Ishikawa (cell line): ENCODE data around the gene SLC16A6.

Experiments used
- CEBPB ChIP-seq: IDR thresholded peaks from 2 replicates; pipeline ENCODE4 v1.6.1; 2012
- CREB1 ChIP-seq: IDR thresholded peaks from 2 replicates; pipeline ENCODE4 v1.6.1; 2012; ENCODE audit warnings: low read depth
- EGR1 ChIP-seq: IDR thresholded peaks from 2 replicates; pipeline ENCODE4 v1.6.1; 2012
- EP300 ChIP-seq: IDR thresholded peaks from 2 replicates; pipeline ENCODE4 v1.6.1; 2012; ENCODE audit warnings: borderline replicate concordance
- FOXM1 ChIP-seq: IDR thresholded peaks from 2 replicates; pipeline ENCODE4 v1.6.1; 2012; ENCODE audit warnings: low read depth, borderline replicate concordance
- NFIC ChIP-seq: IDR thresholded peaks from 2 replicates; pipeline ENCODE4 v1.6.1; 2012
- RAD21 ChIP-seq: IDR thresholded peaks from 2 replicates; pipeline ENCODE4 v1.6.1; 2012; ENCODE audit warnings: low read depth
- TAF1 ChIP-seq: IDR thresholded peaks from 2 replicates; pipeline ENCODE4 v1.6.1; 2012; ENCODE audit warnings: low read depth, mild to moderate bottlenecking
- TCF12 ChIP-seq: IDR thresholded peaks from 2 replicates; pipeline ENCODE4 v1.6.1; 2012; ENCODE audit warnings: low read depth
- TEAD4 ChIP-seq: IDR thresholded peaks from 2 replicates; pipeline ENCODE4 v1.6.1; 2012
- YY1 ChIP-seq: IDR thresholded peaks from 2 replicates; pipeline ENCODE4 v1.6.1; 2012; ENCODE audit warnings: low read depth
- ZBTB7A ChIP-seq: IDR thresholded peaks from 2 replicates; pipeline ENCODE4 v1.6.1; 2012; ENCODE audit warnings: low read depth
- TF ChIP-seq, protein P1 (sequence below): IDR thresholded peaks from 2 replicates; pipeline ENCODE4 v1.6.1; 2012
- TF ChIP-seq, protein P2 (sequence below): IDR thresholded peaks from 2 replicates; pipeline ENCODE4 v1.6.1; 2012; ENCODE audit warnings: low read depth, mild to moderate bottlenecking
- TF ChIP-seq, protein P3 (sequence below): IDR thresholded peaks from 2 replicates; pipeline ENCODE4 v1.6.1; 2012

Gene SLC16A6

DNA sequence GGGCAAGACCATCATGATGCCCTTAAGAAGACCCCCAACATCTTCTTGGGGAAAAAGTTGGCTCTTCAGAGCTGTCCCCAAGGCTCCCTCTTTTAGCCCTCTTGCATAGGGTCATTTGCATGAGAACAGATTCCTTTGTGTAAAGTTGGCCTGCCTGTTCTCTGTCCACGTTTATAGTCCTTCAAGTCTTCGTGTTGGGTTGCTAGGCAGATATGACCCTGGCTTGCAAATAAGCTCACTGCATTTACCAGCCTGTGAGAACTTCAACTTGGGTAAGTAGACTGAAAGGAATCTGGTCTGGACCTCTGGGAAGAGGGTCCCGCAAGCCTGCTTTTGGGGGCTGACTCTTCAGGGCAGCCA, 3.2 kb upstream of the SLC16A6 start:
- no peak for TF ChIP-seq CEBPB
- TF ChIP-seq RAD21 = no peak
- TF ChIP-seq, protein P1, sequence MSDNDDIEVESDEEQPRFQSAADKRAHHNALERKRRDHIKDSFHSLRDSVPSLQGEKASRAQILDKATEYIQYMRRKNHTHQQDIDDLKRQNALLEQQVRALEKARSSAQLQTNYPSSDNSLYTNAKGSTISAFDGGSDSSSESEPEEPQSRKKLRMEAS = no peak
- no peak for TF ChIP-seq CREB1
- no peak for TF ChIP-seq EGR1
- TF ChIP-seq EP300 = no peak
- TF ChIP-seq YY1 = no peak
- TF ChIP-seq, protein P2, sequence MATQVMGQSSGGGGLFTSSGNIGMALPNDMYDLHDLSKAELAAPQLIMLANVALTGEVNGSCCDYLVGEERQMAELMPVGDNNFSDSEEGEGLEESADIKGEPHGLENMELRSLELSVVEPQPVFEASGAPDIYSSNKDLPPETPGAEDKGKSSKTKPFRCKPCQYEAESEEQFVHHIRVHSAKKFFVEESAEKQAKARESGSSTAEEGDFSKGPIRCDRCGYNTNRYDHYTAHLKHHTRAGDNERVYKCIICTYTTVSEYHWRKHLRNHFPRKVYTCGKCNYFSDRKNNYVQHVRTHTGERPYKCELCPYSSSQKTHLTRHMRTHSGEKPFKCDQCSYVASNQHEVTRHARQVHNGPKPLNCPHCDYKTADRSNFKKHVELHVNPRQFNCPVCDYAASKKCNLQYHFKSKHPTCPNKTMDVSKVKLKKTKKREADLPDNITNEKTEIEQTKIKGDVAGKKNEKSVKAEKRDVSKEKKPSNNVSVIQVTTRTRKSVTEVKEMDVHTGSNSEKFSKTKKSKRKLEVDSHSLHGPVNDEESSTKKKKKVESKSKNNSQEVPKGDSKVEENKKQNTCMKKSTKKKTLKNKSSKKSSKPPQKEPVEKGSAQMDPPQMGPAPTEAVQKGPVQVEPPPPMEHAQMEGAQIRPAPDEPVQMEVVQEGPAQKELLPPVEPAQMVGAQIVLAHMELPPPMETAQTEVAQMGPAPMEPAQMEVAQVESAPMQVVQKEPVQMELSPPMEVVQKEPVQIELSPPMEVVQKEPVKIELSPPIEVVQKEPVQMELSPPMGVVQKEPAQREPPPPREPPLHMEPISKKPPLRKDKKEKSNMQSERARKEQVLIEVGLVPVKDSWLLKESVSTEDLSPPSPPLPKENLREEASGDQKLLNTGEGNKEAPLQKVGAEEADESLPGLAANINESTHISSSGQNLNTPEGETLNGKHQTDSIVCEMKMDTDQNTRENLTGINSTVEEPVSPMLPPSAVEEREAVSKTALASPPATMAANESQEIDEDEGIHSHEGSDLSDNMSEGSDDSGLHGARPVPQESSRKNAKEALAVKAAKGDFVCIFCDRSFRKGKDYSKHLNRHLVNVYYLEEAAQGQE = no peak
- TF ChIP-seq FOXM1 = no peak
- no peak for TF ChIP-seq TCF12
- TF ChIP-seq NFIC = no peak
- TF ChIP-seq, protein P3, sequence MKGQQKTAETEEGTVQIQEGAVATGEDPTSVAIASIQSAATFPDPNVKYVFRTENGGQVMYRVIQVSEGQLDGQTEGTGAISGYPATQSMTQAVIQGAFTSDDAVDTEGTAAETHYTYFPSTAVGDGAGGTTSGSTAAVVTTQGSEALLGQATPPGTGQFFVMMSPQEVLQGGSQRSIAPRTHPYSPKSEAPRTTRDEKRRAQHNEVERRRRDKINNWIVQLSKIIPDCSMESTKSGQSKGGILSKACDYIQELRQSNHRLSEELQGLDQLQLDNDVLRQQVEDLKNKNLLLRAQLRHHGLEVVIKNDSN = no peak
- TF ChIP-seq ZBTB7A = no peak
- no peak for TF ChIP-seq TAF1
- TF ChIP-seq TEAD4 = no peak

DNA sequence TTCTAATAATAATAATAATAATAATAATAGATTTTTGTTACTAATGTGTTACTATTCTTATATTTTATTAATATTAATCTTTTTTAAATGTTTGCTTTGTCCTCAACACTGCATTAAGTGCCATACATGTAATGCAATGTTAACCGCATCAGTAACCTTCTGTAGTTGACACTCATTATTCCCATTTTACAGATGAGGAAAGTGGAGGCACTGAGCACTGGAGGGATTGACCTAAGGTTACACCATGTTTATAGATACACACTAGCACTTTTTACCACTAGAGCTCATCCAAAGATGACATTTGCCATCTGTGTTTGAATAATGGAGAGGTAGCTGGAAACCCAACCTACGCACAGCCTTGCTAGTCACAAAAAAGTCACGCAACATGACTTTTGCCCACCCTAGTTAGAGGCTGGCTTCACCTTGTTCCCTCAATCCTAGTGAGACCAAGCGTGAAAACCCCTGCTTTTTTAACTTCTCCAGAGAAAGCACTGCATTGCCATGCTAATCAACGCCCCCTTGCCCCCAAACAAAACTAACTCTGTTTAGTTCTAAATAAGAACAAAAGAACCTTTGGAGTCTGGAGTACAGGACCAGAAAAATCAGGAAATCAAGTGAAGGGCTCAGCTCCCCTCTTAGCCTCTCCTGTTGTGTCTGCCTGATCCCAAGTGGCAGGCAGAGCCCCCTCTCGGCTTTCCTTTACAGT, 2.7 kb upstream of the SLC16A6 start:
- TF ChIP-seq, protein P2 = no peak
- TF ChIP-seq CEBPB (no peak), TAF1 (no peak), YY1 (no peak), RAD21 (no peak), ZBTB7A (no peak)

DNA sequence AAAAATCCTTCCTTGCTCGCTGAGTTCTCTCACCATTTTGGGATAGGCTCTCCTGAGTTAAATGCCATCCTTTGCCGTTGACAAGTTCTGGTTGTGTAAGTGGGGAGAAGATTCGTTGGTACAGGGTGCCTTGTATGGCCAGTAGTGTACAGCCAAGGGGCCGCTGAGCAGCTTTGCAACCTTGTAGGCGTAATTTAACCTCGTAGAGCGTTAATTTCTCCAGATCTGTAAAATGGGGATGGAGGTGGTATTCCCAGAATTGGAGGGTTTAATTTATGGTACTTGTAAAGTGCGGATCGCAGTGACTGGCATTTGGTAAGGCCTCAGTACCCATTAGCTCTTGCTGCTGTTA, 1.7 kb upstream of the SLC16A6 start:
- TF ChIP-seq CEBPB (no peak), NFIC (no peak), ZBTB7A (no peak), EP300 (no peak), RAD21 (no peak), YY1 (no peak), EGR1 (no peak)

DNA sequence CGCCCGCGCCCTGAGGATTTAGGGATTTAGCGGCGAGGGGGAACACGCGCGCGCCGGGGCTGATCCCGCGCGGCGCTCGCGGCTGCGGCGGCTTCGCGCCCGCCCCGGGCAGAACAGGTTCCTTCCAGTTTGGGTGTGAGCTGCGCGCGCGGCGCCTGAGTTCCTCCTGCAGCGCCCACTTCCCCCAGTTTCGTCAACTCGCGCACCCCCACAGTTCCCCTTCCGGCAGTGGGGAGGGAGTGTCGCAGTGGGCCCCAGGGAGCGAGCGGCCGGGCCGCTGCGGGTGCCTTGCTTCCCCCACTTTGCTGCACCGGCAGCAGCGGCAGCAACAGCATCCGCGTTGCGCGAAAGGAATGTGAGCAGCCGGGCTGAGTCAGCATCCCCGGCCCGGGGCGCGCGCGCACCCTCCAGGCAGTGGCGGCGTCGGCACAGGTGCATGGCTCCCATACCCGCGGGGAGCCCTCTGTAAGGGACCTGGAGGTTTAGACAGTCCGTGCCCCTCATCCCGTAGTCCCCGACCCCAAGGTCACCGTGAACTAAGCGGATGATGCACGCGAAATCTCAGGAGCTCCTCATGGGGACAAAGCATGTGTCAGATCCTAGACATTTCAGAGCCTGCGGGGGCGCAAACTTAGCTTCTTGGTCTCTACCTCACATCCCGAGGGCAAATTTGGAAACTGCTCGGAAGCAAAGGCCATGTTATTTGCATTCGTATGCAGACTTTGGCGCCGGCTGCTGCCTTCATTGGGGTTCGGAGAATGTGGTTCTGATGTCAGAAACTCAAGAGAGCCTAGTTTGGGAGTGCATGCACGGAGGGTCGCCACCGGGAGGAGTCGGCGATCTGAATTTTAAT, 1.1 kb upstream of the SLC16A6 start:
- TF ChIP-seq, protein P1 = peak; percentile 69
- TF ChIP-seq EP300 (no peak), TAF1 (peak; percentile 64), YY1 (peak; percentile 44), CREB1 (no peak), TCF12 (no peak), CEBPB (no peak), TEAD4 (peak; percentile 26), RAD21 (0 out of 2 replicates have a peak, but pooled peaks have one; percentile 9), NFIC (0 out of 2 replicates have a peak, but pooled peaks have one; percentile 8), EGR1 (peak; percentile 11; the same call in 1 of the 2 replicates), ZBTB7A (peak; percentile 33; the same call in 1 of the 2 replicates)
- TF ChIP-seq, protein P3 = no peak
- TF ChIP-seq, protein P2 = no peak
